Measurements from ENCODE around the gene EXOSC7. TPM values are rescaled to one million over a fixed set of nuclear protein-coding genes. Genes with fewer than 3 reads are reported as not detected.

The EXOSC7 gene
- total and polyA plus RNA-seq, 7 donors = 27.8 to 54.8 (median 39.4) TPM

- Histone ChIP-seq H3K9me3 (no peaks in the 10 kb centered on the region), H3K27ac (no peak overlapping the region), H3K27me3 (ENCODE audit: insufficient read depth in 3 of 3, low read length in 2 of 3) (no peaks in the 10 kb centered on the region), H3K4me3 (no peak overlapping the region), H3K36me3 (ENCODE audit: insufficient read depth in 1 of 2, low read depth in 1 of 2) (no peaks in the 10 kb centered on the region), H3K4me1 (peaks cover 31% of the 10 kb centered on the region)
- intact Hi-C loops (cut with DNase I) = loop anchor here in 1 of 2 donors (5.0 kb wide), 1 partner anchor 58 kb away; no protein-coding TSS in a partner anchor
- TF ChIP-seq, protein P1, sequence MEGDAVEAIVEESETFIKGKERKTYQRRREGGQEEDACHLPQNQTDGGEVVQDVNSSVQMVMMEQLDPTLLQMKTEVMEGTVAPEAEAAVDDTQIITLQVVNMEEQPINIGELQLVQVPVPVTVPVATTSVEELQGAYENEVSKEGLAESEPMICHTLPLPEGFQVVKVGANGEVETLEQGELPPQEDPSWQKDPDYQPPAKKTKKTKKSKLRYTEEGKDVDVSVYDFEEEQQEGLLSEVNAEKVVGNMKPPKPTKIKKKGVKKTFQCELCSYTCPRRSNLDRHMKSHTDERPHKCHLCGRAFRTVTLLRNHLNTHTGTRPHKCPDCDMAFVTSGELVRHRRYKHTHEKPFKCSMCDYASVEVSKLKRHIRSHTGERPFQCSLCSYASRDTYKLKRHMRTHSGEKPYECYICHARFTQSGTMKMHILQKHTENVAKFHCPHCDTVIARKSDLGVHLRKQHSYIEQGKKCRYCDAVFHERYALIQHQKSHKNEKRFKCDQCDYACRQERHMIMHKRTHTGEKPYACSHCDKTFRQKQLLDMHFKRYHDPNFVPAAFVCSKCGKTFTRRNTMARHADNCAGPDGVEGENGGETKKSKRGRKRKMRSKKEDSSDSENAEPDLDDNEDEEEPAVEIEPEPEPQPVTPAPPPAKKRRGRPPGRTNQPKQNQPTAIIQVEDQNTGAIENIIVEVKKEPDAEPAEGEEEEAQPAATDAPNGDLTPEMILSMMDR (IDR thresholded peaks at IDR 0.05) = no peak
- WGBS, 3 donors = 78 to 84% (median 79%) methylated on average over 2 of the region's 2 CpGs
- ATAC-seq (no peak), DNase-seq (no peak)
Observed at GRCh38 chr3:45059132-45059531, 83.1 kb downstream of the EXOSC7 start.

GRCh38 chr3:45060165-45060892 is 84.3 kb downstream of the EXOSC7 start:
- Histone ChIP-seq H3K27ac (no peak overlapping the region), H3K36me3 (ENCODE audit: insufficient read depth in 1 of 2, low read depth in 1 of 2) (no peaks in the 10 kb centered on the region), H3K27me3 (ENCODE audit: insufficient read depth in 3 of 3, low read length in 2 of 3) (no peaks in the 10 kb centered on the region), H3K4me1 (peaks cover 26% of the 10 kb centered on the region), H3K9me3 (no peaks in the 10 kb centered on the region), H3K4me3 (no peak overlapping the region)
- DNase-seq (no peak), ATAC-seq (no peak)
- WGBS, 3 donors = 62 to 67% (median 66%) methylated on average over 4 of the region's 4 CpGs
- intact Hi-C loops (cut with DNase I) = no loop called here
- TF ChIP-seq, protein P1 (IDR thresholded peaks at IDR 0.05) = no peak

Other genes starting within 250 kb of the EXOSC7 start
- 1 to 10 TPM; 1.6 to 3.4 (median 2.6) TPM for gene ZNF501, start 246.6 kb upstream of the EXOSC7 start, total RNA-seq
- 1 to 10 TPM; 1.4 to 4.1 (median 1.6) TPM for gene ZNF501, start 246.6 kb upstream of the EXOSC7 start, polyA plus RNA-seq
- 10 to 100 TPM; 26.7 to 45.7 (median 33.4) TPM for gene KIAA1143, start 214.6 kb upstream of the EXOSC7 start, total RNA-seq
- gene KIAA1143, start 214.6 kb upstream of the EXOSC7 start, polyA plus RNA-seq = 10 to 100 TPM in 1 of 3 donors, 1 to 10 TPM in 2; 8.8 to 25.6 (median 9.7) TPM
- gene KIF15, start 214.4 kb upstream of the EXOSC7 start, total RNA-seq = under 1 TPM; 0.07 to 0.45 (median 0.29) TPM
- 1 to 10 TPM in 1 of 3 donors, under 1 TPM in 2; 0.13 to 1.2 (median 0.25) TPM for gene KIF15, start 214.4 kb upstream of the EXOSC7 start, polyA plus RNA-seq
- gene TMEM42, start 114.3 kb upstream of the EXOSC7 start, total RNA-seq = 10 to 100 TPM in 2 of 4 donors, 1 to 10 TPM in 2; 7.5 to 15.6 (median 9.8) TPM
- gene TMEM42, start 114.3 kb upstream of the EXOSC7 start, polyA plus RNA-seq = 10 to 100 TPM; 12.5 to 14.0 (median 12.5) TPM
- not detected for gene TGM4, start 101.6 kb upstream of the EXOSC7 start, total RNA-seq
- gene TGM4, start 101.6 kb upstream of the EXOSC7 start, polyA plus RNA-seq = not detected
- 10 to 100 TPM; 22.2 to 58.3 (median 40.6) TPM for gene ZDHHC3, start 70 bp upstream of the EXOSC7 start, total RNA-seq
- gene ZDHHC3, start 70 bp upstream of the EXOSC7 start, polyA plus RNA-seq = 10 to 100 TPM; 32.3 to 51.1 (median 40.8) TPM
- gene CLEC3B, start 50.1 kb downstream of the EXOSC7 start, total RNA-seq = 10 to 100 TPM; 10.3 to 41.7 (median 16.5) TPM
- gene CLEC3B, start 50.1 kb downstream of the EXOSC7 start, polyA plus RNA-seq = 10 to 100 TPM; 24.6 to 29.6 (median 26.7) TPM
- 1 to 10 TPM in 1 of 4 donors, under 1 TPM in 3; 0.24 to 1.4 (median 0.37) TPM for gene CDCP1, start 170.1 kb downstream of the EXOSC7 start, total RNA-seq
- under 1 TPM; 0.01 to 0.65 (median 0.21) TPM for gene CDCP1, start 170.1 kb downstream of the EXOSC7 start, polyA plus RNA-seq

Measured in psoas muscle (tissue), 8 donors.